ENCODE results near the gene HPSE2.

DNA sequence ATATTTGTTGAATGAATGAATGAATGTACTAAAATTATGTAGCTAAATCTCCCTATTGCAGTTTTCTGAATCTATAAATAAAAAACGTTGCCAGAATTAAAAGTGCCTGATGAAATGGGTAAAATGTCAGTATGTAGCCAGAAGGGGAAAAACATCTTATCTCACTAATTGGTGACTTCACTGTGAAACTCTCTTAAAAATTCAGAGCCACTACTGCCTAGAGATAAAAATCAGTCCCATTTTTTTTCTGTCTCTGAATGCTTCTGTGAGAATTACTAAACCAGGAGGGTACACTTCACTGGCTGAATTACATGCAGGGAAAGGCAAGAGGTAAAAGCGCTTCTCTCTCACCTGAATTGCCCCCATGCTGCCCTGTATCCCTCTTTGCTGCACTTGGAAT is 719.3 kb downstream of the HPSE2 start:
- TF ChIP-seq POLR2A (IDR thresholded peaks at IDR 0.05; ENCODE audit: low read depth, low read length), result no peak
- TF ChIP-seq POLR2AphosphoS5 (IDR thresholded peaks at IDR 0.05; ENCODE audit: low read depth, low read length), result no peak
- TF ChIP-seq TAF1 (IDR thresholded peaks at IDR 0.05; ENCODE audit: borderline replicate concordance, low read depth, low read length), result no peak
